Neural progenitor cell (in vitro differentiated cells): ENCODE results near the gene HTR5A. TPM values are rescaled to one million over a fixed set of nuclear protein-coding genes. Genes with fewer than 3 reads are reported as not detected.

Experiments
- DNase-seq: peaks from one replicate; pipeline ENCODE4 v3.0.0-alpha.2; 2016; ENCODE audit warnings: low spot score
- H2AFZ ChIP-seq: fragments of 200-600 bp; sonication (generic); replicated peaks from 2 replicates; pipeline ENCODE4 v1.6.1; 2016; ENCODE audit warnings: antibody characterized with exemption
- H3F3A ChIP-seq: fragments of 200-600 bp; sonication (generic); 2 replicates; pipeline ENCODE4 v1.6.1; 2016; ENCODE audit warnings: antibody characterized with exemption, low read depth
- H3K27ac ChIP-seq: fragments of 200-600 bp; sonication (generic); 2 replicates; pipeline ENCODE4 v1.5.1; 2016; ENCODE audit warnings: mild to moderate bottlenecking
- H3K27me3 ChIP-seq: fragments of 200-600 bp; sonication (generic); 2 replicates; pipeline ENCODE4 v1.6.1; 2016; ENCODE audit warnings: mild to moderate bottlenecking, moderate library complexity
- H3K36me3 ChIP-seq: fragments of 200-600 bp; sonication (generic); 2 replicates; pipeline ENCODE4 v1.5.1; 2016
- H3K4me1 ChIP-seq: fragments of 200-600 bp; sonication (generic); 2 replicates; pipeline ENCODE4 v1.6.1; 2016; ENCODE audit warnings: mixed run types
- H3K4me2 ChIP-seq: fragments of 200-600 bp; sonication (generic); 2 replicates; pipeline ENCODE4 v1.6.1; 2016
- H3K4me3 ChIP-seq: fragments of 200-600 bp; sonication (generic); 2 replicates; pipeline ENCODE4 v1.5.1; 2016
- H3K79me2 ChIP-seq: fragments of 200-600 bp; sonication (generic); 2 replicates; pipeline ENCODE4 v1.6.1; 2016; ENCODE audit warnings: low read depth
- H3K9ac ChIP-seq: fragments of 200-600 bp; sonication (generic); 2 replicates; pipeline ENCODE4 v1.6.1; 2016
- H3K9me3 ChIP-seq: fragments of 200-600 bp; sonication (generic); 2 replicates; pipeline ENCODE4 v1.5.1; 2016; ENCODE audit warnings: low read depth
- H4K20me1 ChIP-seq: fragments of 200-600 bp; sonication (generic); 2 replicates; pipeline ENCODE4 v1.6.1; 2016; ENCODE audit warnings: low read depth
- H3K27ac Mint-ChIP-seq: 3 replicates; pipeline ENCODE4 v1.8.0; 2021; ENCODE audit warnings: mixed read lengths
- H3K27me3 Mint-ChIP-seq: 2 replicates; pipeline ENCODE4 v1.8.0; 2022; ENCODE audit warnings: low read depth, mild to moderate bottlenecking, inconsistent platforms, moderate library complexity, mixed read lengths; ENCODE audit not compliant: insufficient read depth
- H3K36me3 Mint-ChIP-seq: 3 replicates; pipeline ENCODE4 v1.8.0; 2021; ENCODE audit warnings: mixed read lengths
- H3K4me1 Mint-ChIP-seq: 3 replicates; pipeline ENCODE4 v1.8.0; 2021; ENCODE audit warnings: mixed read lengths
- H3K4me3 Mint-ChIP-seq: 3 replicates; pipeline ENCODE4 v1.8.0; 2021; ENCODE audit warnings: mild to moderate bottlenecking, moderate library complexity, mixed read lengths
- H3K9me3 Mint-ChIP-seq: 3 replicates; pipeline ENCODE4 v1.8.0; 2020; ENCODE audit warnings: mixed read lengths
- EZH2 ChIP-seq: fragments of 200-600 bp; sonication (generic); IDR thresholded peaks from 2 replicates; pipeline ENCODE4 v1.6.1; 2017; ENCODE audit warnings: antibody characterized with exemption, mild to moderate bottlenecking, moderate library complexity
- EZH2phosphoT487 ChIP-seq: fragments of 200-600 bp; sonication (generic); IDR thresholded peaks from 2 replicates; pipeline ENCODE4 v1.6.1; 2017; ENCODE audit warnings: antibody characterized with exemption
- total RNA-seq: library from RNA; depleted of rRNA; stranded (reverse); fragments of >200 nt; gene quantifications from 2 replicates; pipeline ENCODE4 v1.2.3, GENCODE V29; 2015; ENCODE audit warnings: low replicate concordance
- TF ChIP-seq, protein P1 (sequence below): fragments of 200-600 bp; sonication (generic); IDR thresholded peaks from 2 replicates; pipeline ENCODE4 v1.5.1; 2017; ENCODE audit warnings: antibody characterized with exemption, mild to moderate bottlenecking

The HTR5A gene
- total RNA-seq, 1 donor from 2014 or later = not detected

- Mint-ChIP-seq H3K27me3 (peaks cover 15% of the 10 kb centered on the region), H3K4me3 (no peak overlapping the region)
- no peak overlapping the region for H3K4me2 ChIP-seq
Observed at GRCh38 chr7:155054761-155055160, 15.4 kb upstream of the HTR5A start.

GRCh38 chr7:155057076-155057475 lies 13.0 kb upstream of the HTR5A start:
- H3K79me2 ChIP-seq = no peaks in the 10 kb centered on the region
- no peaks in the 10 kb centered on the region for H4K20me1 ChIP-seq
- no peak overlapping the region for H3K27ac Mint-ChIP-seq
- no peaks in the 10 kb centered on the region for H3F3A ChIP-seq
- no peak overlapping the region for H3K27ac ChIP-seq
- DNase-seq = no peak
- no peak overlapping the region for H3K4me3 ChIP-seq
- H3K36me3 Mint-ChIP-seq = no peaks in the 10 kb centered on the region
- H3K4me1 ChIP-seq = no peaks in the 10 kb centered on the region
- no peaks in the 10 kb centered on the region for H3K9me3 ChIP-seq
- H3K27me3 Mint-ChIP-seq = peaks cover 18% of the 10 kb centered on the region
- no peaks in the 10 kb centered on the region for H3K36me3 ChIP-seq
- no peak overlapping the region for H3K4me2 ChIP-seq
- no peaks in the 10 kb centered on the region for H3K9me3 Mint-ChIP-seq
- no peaks in the 10 kb centered on the region for H3K27me3 ChIP-seq
- no peak overlapping the region for H2AFZ ChIP-seq
- peaks cover 7% of the 10 kb centered on the region for H3K4me1 Mint-ChIP-seq
- H3K9ac ChIP-seq = no peak overlapping the region
- no peak overlapping the region for H3K4me3 Mint-ChIP-seq
- TF ChIP-seq, protein P1, sequence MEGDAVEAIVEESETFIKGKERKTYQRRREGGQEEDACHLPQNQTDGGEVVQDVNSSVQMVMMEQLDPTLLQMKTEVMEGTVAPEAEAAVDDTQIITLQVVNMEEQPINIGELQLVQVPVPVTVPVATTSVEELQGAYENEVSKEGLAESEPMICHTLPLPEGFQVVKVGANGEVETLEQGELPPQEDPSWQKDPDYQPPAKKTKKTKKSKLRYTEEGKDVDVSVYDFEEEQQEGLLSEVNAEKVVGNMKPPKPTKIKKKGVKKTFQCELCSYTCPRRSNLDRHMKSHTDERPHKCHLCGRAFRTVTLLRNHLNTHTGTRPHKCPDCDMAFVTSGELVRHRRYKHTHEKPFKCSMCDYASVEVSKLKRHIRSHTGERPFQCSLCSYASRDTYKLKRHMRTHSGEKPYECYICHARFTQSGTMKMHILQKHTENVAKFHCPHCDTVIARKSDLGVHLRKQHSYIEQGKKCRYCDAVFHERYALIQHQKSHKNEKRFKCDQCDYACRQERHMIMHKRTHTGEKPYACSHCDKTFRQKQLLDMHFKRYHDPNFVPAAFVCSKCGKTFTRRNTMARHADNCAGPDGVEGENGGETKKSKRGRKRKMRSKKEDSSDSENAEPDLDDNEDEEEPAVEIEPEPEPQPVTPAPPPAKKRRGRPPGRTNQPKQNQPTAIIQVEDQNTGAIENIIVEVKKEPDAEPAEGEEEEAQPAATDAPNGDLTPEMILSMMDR = no peak
- no peak for TF ChIP-seq EZH2phosphoT487

More at GRCh38 chr7:155054761-155055160, 15.4 kb upstream of the HTR5A start:
- H3K36me3 ChIP-seq = no peaks in the 10 kb centered on the region
- no peak overlapping the region for H3K27ac ChIP-seq
- Mint-ChIP-seq H3K9me3 (no peaks in the 10 kb centered on the region), H3K36me3 (no peaks in the 10 kb centered on the region), H3K4me1 (peaks cover 7% of the 10 kb centered on the region), H3K27ac (no peak overlapping the region)
- no peaks in the 10 kb centered on the region for H3F3A ChIP-seq
- H3K79me2 ChIP-seq = no peaks in the 10 kb centered on the region
- no peak for DNase-seq
- H3K4me3 ChIP-seq = no peak overlapping the region
- no peaks in the 10 kb centered on the region for H3K4me1 ChIP-seq
- no peak overlapping the region for H2AFZ ChIP-seq
- H3K27me3 ChIP-seq = no peaks in the 10 kb centered on the region
- H3K9ac ChIP-seq = no peak overlapping the region
- TF ChIP-seq EZH2phosphoT487 (no peak), EZH2 (no peak)
- TF ChIP-seq, protein P1 = no peak
- no peaks in the 10 kb centered on the region for H4K20me1 ChIP-seq
- H3K9me3 ChIP-seq = no peaks in the 10 kb centered on the region

- H3K27ac Mint-ChIP-seq = no peak overlapping the region
- Histone ChIP-seq H3F3A (no peaks in the 10 kb centered on the region), H3K36me3 (no peaks in the 10 kb centered on the region), H4K20me1 (no peaks in the 10 kb centered on the region), H3K4me2 (no peak overlapping the region), H3K79me2 (no peaks in the 10 kb centered on the region), H2AFZ (no peak overlapping the region), H3K4me3 (no peak overlapping the region), H3K27ac (no peak overlapping the region), H3K9ac (no peak overlapping the region), H3K4me1 (no peaks in the 10 kb centered on the region), H3K9me3 (no peaks in the 10 kb centered on the region), H3K27me3 (no peaks in the 10 kb centered on the region)
- H3K4me3 Mint-ChIP-seq = peak overlapping the region; percentile 8
- TF ChIP-seq, protein P1 = no peak
- TF ChIP-seq EZH2phosphoT487 (no peak), EZH2 (no peak)
- no peaks in the 10 kb centered on the region for H3K36me3 Mint-ChIP-seq
- peaks cover 16% of the 10 kb centered on the region for H3K27me3 Mint-ChIP-seq
- peaks cover under 1% of the 10 kb centered on the region for H3K9me3 Mint-ChIP-seq
- DNase-seq = no peak
- H3K4me1 Mint-ChIP-seq = no peaks in the 10 kb centered on the region
Observed at GRCh38 chr7:155058896-155059295, 11.2 kb upstream of the HTR5A start.
